HG02623 (cell line): Measurements from ENCODE around the gene BTBD7.
"Not testable (repeated sequence)": the region's sequence is repeated elsewhere in the genome, so short reads cannot be mapped to it uniquely, and the experiment has no call there.

Experiments used
- ATAC-seq: cut with Tn5 transposase; IDR thresholded peaks from one replicate; pipeline ENCODE4 v1.9.1; 2021; ENCODE audit warnings: moderate library complexity; ENCODE audit not compliant: unreplicated experiment

The BTBD7 gene

GRCh38 chr14:93332853-93333630 is at the start of gene BTBD7:
BTBD7 (minus strand) TSS chr14:93333036; CDS start chr14:93296051, 36,985 bp downstream.
- peak; percentile 79 for ATAC-seq

DNA sequence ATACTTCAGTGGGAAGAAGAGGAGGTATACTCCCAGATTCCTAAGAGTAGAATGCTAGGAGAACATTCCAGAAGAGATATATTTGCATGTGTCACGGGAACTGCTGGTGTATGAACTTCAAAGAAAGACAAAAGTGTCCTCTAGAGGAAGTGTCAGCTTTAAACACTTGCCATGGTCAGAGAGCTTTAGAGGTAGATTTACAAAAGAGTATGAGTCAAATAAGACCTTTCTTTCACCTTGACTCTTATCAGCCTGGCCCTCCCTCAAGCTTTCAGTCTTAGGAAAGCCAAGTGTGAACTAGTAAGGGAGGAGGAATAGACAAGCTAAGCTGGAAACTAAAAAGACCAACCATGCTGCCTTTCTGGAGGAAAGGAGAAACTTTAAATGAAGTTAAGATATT is 48.8 kb upstream of the BTBD7 start:
- no peak for ATAC-seq

DNA sequence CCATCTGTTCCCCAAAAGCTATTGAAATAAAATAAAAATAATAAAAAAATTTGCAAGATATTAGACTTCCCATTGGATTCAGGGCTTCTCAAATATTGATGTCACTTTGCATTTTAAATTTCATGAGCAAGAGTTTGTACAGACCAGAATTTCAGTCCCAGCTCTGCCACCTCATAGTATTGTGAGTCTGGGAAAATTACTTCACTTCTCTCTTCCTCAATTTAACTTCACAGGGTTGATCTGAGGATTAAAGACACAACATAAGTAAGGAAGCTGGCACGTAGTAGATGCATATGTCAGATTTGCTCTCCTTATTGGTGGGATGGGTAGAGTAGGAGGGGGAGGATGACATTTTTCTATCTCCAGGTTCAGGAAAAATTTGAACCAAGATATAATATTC is 47.0 kb upstream of the BTBD7 start:
- ATAC-seq, result no peak

DNA sequence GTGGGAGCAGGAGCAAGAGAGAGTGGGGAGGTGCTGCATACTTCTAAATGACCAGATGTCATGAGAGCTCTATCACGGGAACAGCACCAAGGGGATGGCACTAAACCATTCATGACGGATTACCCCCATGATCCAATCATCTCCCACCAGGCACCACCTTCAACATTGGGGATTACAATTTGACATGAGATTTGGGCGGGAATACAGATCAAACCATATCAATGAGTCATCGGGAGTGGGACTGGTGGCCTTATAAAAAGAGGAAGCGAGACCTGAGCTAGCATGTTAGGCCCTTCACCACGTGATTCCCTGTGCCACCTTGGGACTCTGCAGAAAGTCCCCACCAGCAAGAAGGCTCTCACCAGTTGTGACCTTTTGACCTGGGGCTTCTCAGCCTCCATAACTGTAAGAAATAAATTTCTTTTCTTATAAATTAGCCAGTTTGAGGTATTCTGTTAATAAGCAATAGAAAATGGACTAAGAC is 42.9 kb upstream of the BTBD7 start:
- ATAC-seq, result peak; percentile 97

- ATAC-seq, result peak; percentile 84
These were observed 37.0 kb upstream of the BTBD7 start for GRCh38 chr14:93369713-93370266.

DNA sequence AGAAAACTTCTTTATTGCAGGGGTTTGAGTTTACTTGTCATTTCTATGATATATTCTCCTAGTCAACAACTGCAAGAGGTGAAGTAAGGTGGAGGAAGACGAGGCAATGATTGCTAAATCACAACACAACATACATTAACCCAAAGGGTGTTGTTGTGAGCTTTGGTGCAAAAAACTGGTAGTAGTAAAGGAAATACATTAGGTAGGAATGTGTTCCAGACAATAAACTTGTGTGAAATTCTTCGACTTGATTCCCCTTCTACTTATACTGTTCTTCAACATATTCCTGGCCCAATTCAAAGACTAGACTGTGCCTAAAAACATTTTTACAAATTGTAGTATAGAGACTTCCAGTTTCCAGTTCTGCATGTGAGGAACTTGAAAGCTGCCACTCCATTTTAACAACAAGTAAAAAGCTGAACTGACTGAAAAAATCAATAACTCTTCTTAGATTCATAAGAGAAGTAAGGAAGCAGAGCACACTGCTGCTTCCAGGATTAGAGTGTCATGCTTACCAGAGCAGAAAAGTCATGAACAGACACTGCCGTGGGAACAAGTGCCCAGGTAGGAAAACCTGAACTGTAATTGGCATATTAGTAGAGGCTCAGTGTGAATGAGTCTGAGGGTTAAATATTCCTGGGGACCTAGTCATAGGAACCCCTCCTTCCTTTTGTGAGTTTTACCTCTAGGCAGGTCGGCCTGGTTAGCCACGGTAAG is 36.3 kb upstream of the BTBD7 start:
- peak; percentile 26 for ATAC-seq

DNA sequence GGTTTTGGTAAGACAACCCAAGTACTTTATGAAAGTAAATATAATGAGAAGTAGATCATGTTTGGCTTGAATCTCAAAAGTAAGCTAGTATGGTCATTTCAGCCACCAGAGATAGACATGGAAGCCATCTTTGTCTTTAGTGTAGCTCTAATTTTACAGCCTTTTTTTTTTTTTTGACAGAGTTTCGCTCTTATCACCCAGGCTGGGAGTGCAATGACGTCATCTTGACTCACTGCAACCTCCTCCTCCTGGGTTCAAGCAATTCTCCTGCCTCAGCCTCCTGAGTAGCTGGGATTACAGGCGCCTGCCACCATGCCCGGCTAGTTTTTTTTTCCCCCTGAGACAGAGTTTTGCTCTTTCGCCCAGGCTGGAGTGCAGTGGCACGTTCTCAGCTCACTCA is 22.0 kb upstream of the BTBD7 start:
- ATAC-seq, result not testable (repeated sequence)

- no peak for ATAC-seq
These were observed 15.5 kb upstream of the BTBD7 start for GRCh38 chr14:93348292-93348691.

DNA sequence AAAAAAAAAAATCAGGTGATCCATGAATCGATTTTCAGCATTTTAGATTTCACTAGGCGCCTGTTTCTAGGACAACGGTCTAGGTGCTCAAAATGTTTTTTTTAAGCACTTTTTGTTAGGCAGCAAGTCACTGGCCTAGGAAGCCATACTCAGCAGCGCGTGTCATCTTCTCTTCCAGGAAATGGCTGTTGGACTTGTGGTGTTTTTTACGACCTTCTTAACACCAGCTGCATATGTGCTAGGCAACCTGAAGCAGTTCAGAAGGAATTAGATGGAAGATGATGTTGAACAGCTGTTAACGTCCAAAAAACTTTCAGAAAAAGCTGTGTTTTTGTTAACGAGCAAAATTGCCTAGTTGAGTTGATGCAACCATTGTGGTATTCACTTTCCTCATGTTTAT is 15.0 kb upstream of the BTBD7 start:
- ATAC-seq, result no peak

DNA sequence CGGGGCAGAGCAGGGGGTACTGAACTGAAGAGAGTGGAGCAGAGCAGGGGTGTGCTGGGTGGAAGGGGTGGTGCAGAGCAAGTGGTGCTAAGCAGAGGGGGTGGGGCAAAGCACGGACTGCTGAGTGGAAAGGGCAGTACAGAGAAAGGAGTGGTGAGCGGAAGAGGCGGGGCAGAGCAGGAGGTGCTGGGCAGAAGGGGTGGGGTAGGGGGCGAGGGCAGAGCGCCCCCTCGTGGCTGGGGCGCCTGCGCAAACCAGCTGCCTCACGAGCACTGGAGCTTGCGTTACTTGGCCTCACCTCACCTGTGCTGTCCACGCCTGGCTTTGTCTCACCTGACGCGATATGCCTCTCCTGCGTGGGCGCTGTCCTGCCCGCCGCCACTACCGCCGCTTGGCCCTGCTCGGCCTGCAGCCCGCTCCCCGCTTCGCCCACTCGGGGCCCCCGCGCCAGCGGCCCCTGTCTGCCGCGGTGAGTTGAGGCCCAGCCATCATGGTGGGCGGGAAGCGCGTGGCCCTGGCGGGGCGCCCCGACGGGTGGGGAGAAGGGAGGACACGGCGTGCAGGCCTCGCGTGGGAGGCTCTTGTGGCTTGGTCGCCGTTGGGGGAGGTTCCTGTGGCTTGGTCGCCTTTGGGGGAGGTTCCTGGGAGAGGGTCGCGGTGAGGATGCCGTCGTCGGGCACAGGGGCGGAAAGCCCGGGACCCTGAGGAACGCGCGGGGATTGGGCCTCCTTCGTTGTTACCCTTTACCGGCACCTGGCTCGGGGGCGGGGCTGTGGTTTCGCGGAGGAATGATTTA is 14.3 kb upstream of the BTBD7 start, which contains the start of gene COX8C:
Gene COX8C (plus strand): TSS at position 257 of the 796 bp plus-strand sequence. CDS start 87 bp downstream, at position 344.
- ATAC-seq, result no peak

DNA sequence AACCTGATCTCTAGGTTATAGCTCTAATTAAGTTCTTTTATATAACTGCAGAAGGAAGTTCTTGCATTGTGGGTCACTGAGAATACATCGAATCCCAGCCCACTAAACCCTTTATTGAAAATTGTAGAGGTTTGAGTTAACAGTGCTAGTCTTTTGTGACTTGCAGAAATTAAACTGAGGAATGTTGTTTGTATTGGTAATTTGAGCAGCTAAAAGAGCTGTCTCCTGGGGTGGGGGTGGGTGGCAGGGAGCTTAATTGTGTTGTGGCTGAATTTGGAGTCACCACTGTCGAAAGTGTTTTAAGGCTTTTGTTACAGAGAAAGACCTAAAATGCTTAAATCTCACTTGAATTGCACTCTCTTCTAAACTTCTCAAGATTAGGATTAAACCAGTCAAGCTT is 11.0 kb upstream of the BTBD7 start:
- no peak for ATAC-seq

- ATAC-seq, result no peak
These were observed 10.4 kb upstream of the BTBD7 start for GRCh38 chr14:93343266-93343665.

GRCh38 chr14:93337884-93338283 is 5.0 kb upstream of the BTBD7 start:
- no peak for ATAC-seq

GRCh38 chr14:93337143-93337753 is 4.4 kb upstream of the BTBD7 start:
- no peak for ATAC-seq

GRCh38 chr14:93333631-93334103 is 831 bp upstream of the BTBD7 start:
- ATAC-seq, result no peak

DNA sequence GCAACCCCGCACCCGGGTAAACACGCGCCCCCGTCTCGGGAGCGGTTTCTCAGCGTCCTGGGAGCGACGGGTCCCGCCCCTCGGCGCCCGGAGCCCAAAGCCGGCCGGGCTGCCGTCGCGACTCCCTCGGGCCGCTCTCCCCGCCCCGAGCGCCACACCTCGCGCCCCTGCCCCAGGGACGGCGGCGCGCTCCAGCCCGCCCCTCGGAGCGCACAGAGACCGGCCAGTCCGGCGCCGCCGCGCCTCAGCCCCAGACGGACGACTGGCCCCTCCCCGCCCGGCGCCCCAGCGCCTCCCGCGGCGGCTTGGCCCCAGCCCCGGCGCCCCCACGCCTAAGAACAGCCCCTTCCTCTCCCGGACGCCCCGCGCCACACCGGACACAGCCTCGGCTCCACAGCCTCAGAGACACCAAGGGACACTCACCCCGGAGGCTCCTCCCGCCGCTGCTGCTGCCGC is 411 bp downstream of the BTBD7 start:
- peak; percentile 55 for ATAC-seq

DNA sequence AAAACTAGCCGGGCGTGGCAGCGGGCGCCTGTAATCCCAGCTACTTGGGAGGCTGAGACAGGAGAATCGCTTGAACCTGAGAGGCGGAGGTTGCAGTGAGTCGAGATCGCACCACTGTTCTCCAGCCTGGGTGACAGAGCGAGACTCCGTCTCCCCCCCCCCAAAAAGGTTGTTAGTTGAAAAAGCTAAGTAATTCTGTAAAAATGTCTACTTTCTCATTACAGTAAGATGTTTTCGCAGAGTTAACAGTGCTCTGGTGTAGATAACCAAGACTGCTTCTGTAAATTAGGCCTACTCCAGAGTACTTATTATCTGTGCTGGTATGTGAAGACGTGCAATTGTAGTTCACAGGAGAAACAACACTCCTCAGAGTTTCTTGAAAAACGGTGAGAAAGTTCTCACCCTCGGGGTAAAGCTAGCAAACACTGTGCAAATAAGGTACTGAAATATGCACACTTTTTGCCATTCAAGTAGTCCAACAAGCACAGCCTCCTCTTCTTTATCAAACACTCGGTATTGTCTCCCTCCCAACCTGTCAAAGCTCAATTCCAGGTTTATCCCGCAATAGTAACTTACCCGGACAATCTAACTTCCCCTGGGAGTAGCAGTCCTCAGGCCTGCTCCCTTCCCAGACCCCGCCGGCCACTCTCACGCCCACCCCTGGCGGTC is 974 bp downstream of the BTBD7 start:
- ATAC-seq, result no peak

GRCh38 chr14:93331002-93331727 is 1.7 kb downstream of the BTBD7 start:
- ATAC-seq, result no peak

DNA sequence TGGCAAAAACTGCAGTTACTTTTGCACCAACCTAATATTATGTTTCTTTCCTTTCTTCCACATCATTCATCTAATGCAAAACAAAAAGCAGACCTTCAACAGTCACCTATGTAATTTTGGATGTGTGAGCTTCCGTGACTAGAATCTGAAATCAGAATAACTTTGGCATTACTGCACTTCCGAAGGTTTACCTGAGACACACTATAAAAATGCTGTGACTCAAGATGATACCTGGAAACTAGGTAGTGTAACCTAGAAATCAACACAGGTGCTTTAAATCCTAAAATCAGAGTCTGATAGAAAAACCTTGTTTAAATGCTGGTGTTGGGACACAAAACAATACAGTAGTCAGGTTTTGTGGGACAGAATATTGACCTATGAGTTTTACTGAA is 2.2 kb downstream of the BTBD7 start:
- ATAC-seq, result no peak
